IMR-90 (cell line): ENCODE measurements around the gene SLC4A7. TPM values are rescaled to one million over a fixed set of nuclear protein-coding genes. Genes with fewer than 3 reads are reported as not detected.
A peak's percentile ranks its signal among the peaks of the same experiment; 100 is the strongest.

Source experiments
- ATAC-seq: fragments of 200-7000 bp; cut with Tn5 transposase; 2 replicates; pipeline ENCODE4 v1.9.1; 2020; ENCODE audit warnings: low read depth, mild to moderate bottlenecking, moderate library complexity
- BruUV-seq: library from RNA; stranded (reverse); fragments of 400-500 nt; replicated peaks from 2 replicates; lab custom pipeline; 2021; lab: Mats Ljungman, UMichigan
- CTCF ChIA-PET: fragments of 300-600 bp; formaldehyde crosslinking; extraction: SDS; loops from one replicate; lab custom pipeline; 2021; ENCODE audit warnings: antibody characterized with exemption; lab: Yijun Ruan, JAX
- POLR2A ChIA-PET: fragments of 300-600 bp; sonication (Branson Sonifier 250); formaldehyde crosslinking; loops from one replicate; lab custom pipeline; 2022; ENCODE audit warnings: antibody characterized with exemption; ENCODE audit not compliant: unreplicated experiment; lab: Charles Lee
- DNase-seq: peaks from one replicate; pipeline ENCODE4 v3.0.0; 2013
- H2AFZ ChIP-seq: replicated peaks from 2 replicates; pipeline ENCODE3; 2013; ENCODE audit warnings: low read length, mild to moderate bottlenecking; ENCODE audit not compliant: poor library complexity
- H2AK5ac ChIP-seq: 2 replicates; pipeline ENCODE4 v1.6.1; 2013; ENCODE audit warnings: low read depth, low read length, inconsistent platforms
- H2AK9ac ChIP-seq: replicated peaks from 2 replicates; pipeline ENCODE3; 2013; ENCODE audit warnings: mild to moderate bottlenecking, low read depth, low read length, moderate library complexity; ENCODE audit not compliant: poor library complexity
- H2BK120ac ChIP-seq: 2 replicates; pipeline ENCODE4 v1.6.1; 2013; ENCODE audit warnings: low read depth, low read length, inconsistent platforms
- H2BK15ac ChIP-seq: 3 replicates; pipeline ENCODE4 v1.6.1; 2013; ENCODE audit warnings: low read depth, low read length, inconsistent platforms
- H2BK20ac ChIP-seq: 2 replicates; pipeline ENCODE4 v1.6.1; 2013; ENCODE audit warnings: low read depth, mild to moderate bottlenecking, inconsistent platforms, low read length, moderate library complexity
- H2BK5ac ChIP-seq: 2 replicates; pipeline ENCODE4 v1.6.1; 2013; ENCODE audit warnings: mild to moderate bottlenecking, low read depth, low read length, inconsistent platforms; ENCODE audit not compliant: poor library complexity, severe bottlenecking
- H3K14ac ChIP-seq: replicated peaks from 2 replicates; pipeline ENCODE4 v1.6.1; 2013; ENCODE audit warnings: low read depth, low read length, inconsistent platforms
- H3K18ac ChIP-seq: 2 replicates; pipeline ENCODE4 v1.6.1; 2013; ENCODE audit warnings: low read depth, low read length, control low read depth
- H3K23ac ChIP-seq: 2 replicates; pipeline ENCODE4 v1.6.1; 2013; ENCODE audit warnings: low read depth, low read length, inconsistent platforms
- H3K27ac ChIP-seq: 2 replicates; pipeline ENCODE4 v1.5.1; 2013; ENCODE audit warnings: mild to moderate bottlenecking, control low read depth, low read length; ENCODE audit not compliant: insufficient read depth
- H3K27me3 ChIP-seq: 2 replicates; pipeline ENCODE4 v1.6.1; 2013; ENCODE audit warnings: low read length; ENCODE audit not compliant: control insufficient read depth, insufficient read depth
- H3K36me3 ChIP-seq: 2 replicates; pipeline ENCODE4 v1.6.1; 2013; ENCODE audit warnings: low read length, mixed read lengths; ENCODE audit not compliant: control insufficient read depth, insufficient read depth
- H3K4ac ChIP-seq: 2 replicates; pipeline ENCODE4 v1.6.1; 2013; ENCODE audit warnings: low read depth, low read length, inconsistent platforms
- H3K4me1 ChIP-seq: 2 replicates; pipeline ENCODE4 v1.6.1; 2013; ENCODE audit warnings: low read length, mixed read lengths; ENCODE audit not compliant: control insufficient read depth, insufficient read depth
- H3K4me2 ChIP-seq: 2 replicates; pipeline ENCODE4 v1.6.1; 2013; ENCODE audit warnings: low read depth, mild to moderate bottlenecking, control low read depth, low read length, moderate library complexity
- H3K4me3 ChIP-seq: 2 replicates; pipeline ENCODE4 v1.5.1; 2013; ENCODE audit warnings: low read depth, mild to moderate bottlenecking, control low read depth, low read length, moderate library complexity; ENCODE audit not compliant: insufficient read depth
- H3K56ac ChIP-seq: 2 replicates; pipeline ENCODE4 v1.6.1; 2013; ENCODE audit warnings: low read length, inconsistent platforms; ENCODE audit not compliant: insufficient read depth; ENCODE audit errors: extremely low read depth
- H3K79me1 ChIP-seq, 2 experiments: 2 replicates each; pipeline ENCODE4 v1.6.1; 2013; ENCODE audit warnings: low read length in 2 of 2, inconsistent platforms in 1 of 2, low read depth in 1 of 2
- H3K9ac ChIP-seq: 2 replicates; pipeline ENCODE4 v1.6.1; 2013; ENCODE audit warnings: low read depth, low read length, control low read depth
- H3K9me1 ChIP-seq: 2 replicates; pipeline ENCODE4 v1.6.1; 2013; ENCODE audit warnings: low read length, inconsistent platforms; ENCODE audit not compliant: insufficient read depth
- H3K9me3 ChIP-seq: 2 replicates; pipeline ENCODE4 v1.6.1; 2013; ENCODE audit warnings: low read length; ENCODE audit not compliant: control insufficient read depth, insufficient read depth
- H4K20me1 ChIP-seq: 2 replicates; pipeline ENCODE4 v1.6.1; 2013; ENCODE audit warnings: low read length, inconsistent platforms; ENCODE audit not compliant: insufficient read depth
- H4K5ac ChIP-seq: 2 replicates; pipeline ENCODE4 v1.6.1; 2013; ENCODE audit warnings: mild to moderate bottlenecking, low read depth, low read length, control low read depth
- H4K8ac ChIP-seq, 2 experiments: 2 replicates each; pipeline ENCODE4 v1.6.1; 2013; ENCODE audit warnings: low read depth in 2 of 2, low read length in 2 of 2, control low read depth in 1 of 2, inconsistent platforms in 1 of 2
- H4K91ac ChIP-seq: 2 replicates; pipeline ENCODE4 v1.6.1; 2013; ENCODE audit warnings: low read depth, low read length, inconsistent platforms; ENCODE audit not compliant: insufficient read depth
- CEBPB ChIP-seq: IDR thresholded peaks from 2 replicates; pipeline ENCODE4 v1.6.1; 2012; ENCODE audit warnings: low read depth, low read length, improper control_type of control experiment
- CHD1 ChIP-seq: IDR thresholded peaks from 2 replicates; pipeline ENCODE4 v1.6.1; 2012; ENCODE audit warnings: low read depth, low read length, improper control_type of control experiment
- FOS ChIP-seq: fragments of 150-350 bp; IDR thresholded peaks from 2 replicates; pipeline ENCODE4 v1.6.1; 2016; ENCODE audit warnings: low read depth, low read length
- MAFK ChIP-seq: IDR thresholded peaks from 2 replicates; pipeline ENCODE4 v1.6.1; 2012; ENCODE audit warnings: low read depth, low read length, improper control_type of control experiment
- MAZ ChIP-seq: IDR thresholded peaks from 2 replicates; pipeline ENCODE4 v1.6.1; 2012; ENCODE audit warnings: low read depth, mild to moderate bottlenecking, low read length, improper control_type of control experiment, moderate library complexity, borderline replicate concordance
- MXI1 ChIP-seq: IDR thresholded peaks from 2 replicates; pipeline ENCODE4 v1.6.1; 2012; ENCODE audit warnings: low read depth, mild to moderate bottlenecking, low read length, moderate library complexity, borderline replicate concordance
- NFE2L2 ChIP-seq: fragments of 150-350 bp; IDR thresholded peaks from 2 replicates; pipeline ENCODE4 v1.6.1; 2016; ENCODE audit warnings: low read depth, mild to moderate bottlenecking, low read length
- POLR2A ChIP-seq: IDR thresholded peaks from 2 replicates; pipeline ENCODE4 v1.6.1; 2012; ENCODE audit warnings: mild to moderate bottlenecking, low read depth, low read length
- RCOR1 ChIP-seq: IDR thresholded peaks from 2 replicates; pipeline ENCODE4 v1.6.1; 2012; ENCODE audit warnings: mild to moderate bottlenecking, low read length, improper control_type of control experiment; ENCODE audit not compliant: insufficient replicate concordance
- RFX5 ChIP-seq: IDR thresholded peaks from 2 replicates; pipeline ENCODE4 v1.8.0; 2012; ENCODE audit warnings: low read depth, mild to moderate bottlenecking, low read length, moderate library complexity
- SMC3 ChIP-seq: fragments of 150-350 bp; IDR thresholded peaks from 2 replicates; pipeline ENCODE4 v1.6.1; 2016; ENCODE audit warnings: low read depth, mild to moderate bottlenecking, antibody characterized with exemption, low read length, moderate library complexity
- USF2 ChIP-seq: fragments of 150-350 bp; IDR thresholded peaks from 2 replicates; pipeline ENCODE4 v1.6.1; 2017; ENCODE audit warnings: mild to moderate bottlenecking, antibody characterized with exemption, low read length, low read depth
- WGBS, 2 experiments: methylation state at CpG; one replicate each; pipeline versions ENCODE4 v1.1.5 to v1.1.7; 2013; ENCODE audit warnings: missing lambda C conversion rate in 2 of 2; ENCODE audit not compliant: insufficient read length in 1 of 2; ENCODE audit errors: extremely low coverage in 2 of 2; 5-methylcytosine and 5-hydroxymethylcytosine counted together
- dilution Hi-C: fragments of 300-500 bp; cut with HindIII; formaldehyde crosslinking; loops from one replicate; pipeline ENCODE4 v1.14.3; 2018; ENCODE audit warnings: low sequenced_read_pairs; ENCODE audit not compliant: unreplicated experiment
- in situ Hi-C: fragments of 300-500 bp; cut with MboI; formaldehyde crosslinking; loops from 3 replicates; pipeline ENCODE4 v1.14.3; 2019; ENCODE audit warnings: low sequenced_read_pairs, inconsistent platforms, mixed read lengths
- intact Hi-C: fragments of 100-400 bp; cut with micrococcal nuclease; formaldehyde crosslinking; loops from 2 replicates; pipeline ENCODE4 v1.10.0; 2022
- polyA plus RNA-seq, 3 experiments: library from polyadenylated mRNA; depleted of rRNA; stranded (reverse); fragments of >200 nt; gene quantifications; 2 replicates each; pipeline ENCODE4 v1.2.3, GENCODE V29; 2012; ENCODE audit warnings: low replicate concordance in 1 of 3
- total RNA-seq: library from RNA; depleted of rRNA; stranded (reverse); fragments of >200 nt; gene quantifications from 2 replicates; pipeline ENCODE4 v1.2.3, GENCODE V29; 2012
- TF ChIP-seq, protein P1 (sequence below): conservative IDR thresholded peaks from 2 replicates; pipeline ENCODE4 v1.5.1; 2012; ENCODE audit warnings: mild to moderate bottlenecking, low read depth, low read length, improper control_type of control experiment
- TF ChIP-seq, protein P2 (sequence below): fragments of 150-350 bp; IDR thresholded peaks from 2 replicates; pipeline ENCODE4 v1.6.1; 2016; ENCODE audit warnings: low read depth, mild to moderate bottlenecking, low read length, moderate library complexity, borderline replicate concordance

The SLC4A7 gene
- total and polyA plus RNA-seq, 2 of the 4 experiments (the other 2 are of a cell fraction) = 17.7 to 50.4 TPM

DNA sequence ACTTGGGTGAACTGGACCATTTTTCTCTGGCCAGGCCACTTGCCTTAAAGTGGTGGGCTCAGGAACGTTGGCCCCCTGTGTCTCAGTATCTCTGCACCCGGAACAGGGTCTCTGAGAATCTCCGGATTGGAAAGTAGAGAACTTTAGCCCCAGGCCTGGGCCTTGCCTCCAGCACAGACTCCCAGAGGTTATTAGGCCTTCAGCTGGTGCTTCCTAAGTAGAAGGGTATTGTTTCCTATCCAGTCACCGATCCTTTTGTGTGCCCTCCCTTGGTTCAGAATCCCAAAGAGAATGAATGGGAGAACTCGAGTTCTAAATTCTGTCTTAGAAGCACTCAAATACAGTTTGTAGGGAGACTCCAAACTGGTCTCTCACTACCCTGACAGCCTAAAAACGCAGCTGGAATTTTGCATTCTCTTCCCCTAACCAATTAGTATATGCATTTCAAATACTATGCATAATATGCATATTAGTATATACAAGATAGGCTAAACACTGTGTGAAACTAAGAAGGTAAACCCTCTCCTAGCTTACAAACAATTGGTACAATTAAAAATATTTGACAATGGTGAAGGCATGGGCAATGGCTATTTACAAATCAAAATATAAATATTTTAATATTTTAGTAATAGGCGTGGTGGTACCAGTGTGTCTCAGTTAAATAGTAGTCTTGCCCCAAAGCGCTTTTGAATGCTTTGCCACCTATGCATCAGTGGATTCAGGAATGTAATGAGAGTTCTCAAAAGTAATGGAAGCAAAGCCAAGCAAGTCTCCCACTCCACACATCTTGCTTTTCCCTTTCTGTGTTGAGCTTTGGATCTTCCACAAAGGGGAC, 48.5 kb upstream of the SLC4A7 start:
- H3K9me1 ChIP-seq = peaks cover 4% of the 10 kb centered on the region
- peak overlapping the region; percentile 100 for H3K18ac ChIP-seq
- H3K4me3 ChIP-seq = peak overlapping the region; percentile 24; the same call in 1 of the 2 replicates
- H2BK20ac ChIP-seq = peak overlapping the region; percentile 100
- H3K36me3 ChIP-seq = no peaks in the 10 kb centered on the region
- peak overlapping the region; percentile 95 to 99 for H4K8ac ChIP-seq
- peak overlapping the region; percentile 96 for H3K56ac ChIP-seq
- ChIA-PET CTCF (no interaction called here), POLR2A (no interaction called here)
- H3K4me2 ChIP-seq = peak overlapping the region; percentile 98
- peak overlapping the region; percentile 93 for H2AK5ac ChIP-seq
- intact Hi-C loops (loop anchor here (5.0 kb wide), 1 partner anchor 100 kb away; no protein-coding TSS in a partner anchor), dilution Hi-C loops (no loop called here), in situ Hi-C loops (no loop called here)
- peak overlapping the region; percentile 100 for H2BK5ac ChIP-seq
- peak overlapping the region; percentile 100 for H3K14ac ChIP-seq
- H3K4me1 ChIP-seq = peaks cover 21% of the 10 kb centered on the region
- peak overlapping the region; percentile 98 for H3K9ac ChIP-seq
- DNase-seq (no peak), ATAC-seq (no peak)
- no CpG with 5 or more reads among the region's 8 CpGs for WGBS, 2 experiments
- H2BK15ac ChIP-seq = peak overlapping the region; percentile 100
- peak overlapping the region; percentile 100 for H2BK120ac ChIP-seq
- no peaks in the 10 kb centered on the region for H3K9me3 ChIP-seq
- peak overlapping the region; percentile 100 for H3K4ac ChIP-seq
- H4K5ac ChIP-seq = peak overlapping the region; percentile 100
- peak overlapping the region; percentile 88 for H2AFZ ChIP-seq
- peak overlapping the region; percentile 100 for H3K23ac ChIP-seq
- peak overlapping the region; percentile 100 for H3K27ac ChIP-seq
- no peaks in the 10 kb centered on the region for H4K20me1 ChIP-seq
- no peaks in the 10 kb centered on the region for H3K27me3 ChIP-seq
- peak overlapping the region; percentile 97 for H2AK9ac ChIP-seq
- no TSS peak for BruUV-seq
- peaks cover 0 to 4% of the 10 kb centered on the region in 2 experiments; a peak in 1 of 4 replicates for H3K79me1 ChIP-seq
- H4K91ac ChIP-seq = peak overlapping the region; percentile 100
- TF ChIP-seq RFX5 (no peak), MAZ (no peak), MAFK (no peak), RCOR1 (no peak), MXI1 (no peak), POLR2A (no peak), FOS (no peak), SMC3 (no peak), CEBPB (no peak), USF2 (no peak), CHD1 (no peak), NFE2L2 (no peak)
- TF ChIP-seq, protein P1, sequence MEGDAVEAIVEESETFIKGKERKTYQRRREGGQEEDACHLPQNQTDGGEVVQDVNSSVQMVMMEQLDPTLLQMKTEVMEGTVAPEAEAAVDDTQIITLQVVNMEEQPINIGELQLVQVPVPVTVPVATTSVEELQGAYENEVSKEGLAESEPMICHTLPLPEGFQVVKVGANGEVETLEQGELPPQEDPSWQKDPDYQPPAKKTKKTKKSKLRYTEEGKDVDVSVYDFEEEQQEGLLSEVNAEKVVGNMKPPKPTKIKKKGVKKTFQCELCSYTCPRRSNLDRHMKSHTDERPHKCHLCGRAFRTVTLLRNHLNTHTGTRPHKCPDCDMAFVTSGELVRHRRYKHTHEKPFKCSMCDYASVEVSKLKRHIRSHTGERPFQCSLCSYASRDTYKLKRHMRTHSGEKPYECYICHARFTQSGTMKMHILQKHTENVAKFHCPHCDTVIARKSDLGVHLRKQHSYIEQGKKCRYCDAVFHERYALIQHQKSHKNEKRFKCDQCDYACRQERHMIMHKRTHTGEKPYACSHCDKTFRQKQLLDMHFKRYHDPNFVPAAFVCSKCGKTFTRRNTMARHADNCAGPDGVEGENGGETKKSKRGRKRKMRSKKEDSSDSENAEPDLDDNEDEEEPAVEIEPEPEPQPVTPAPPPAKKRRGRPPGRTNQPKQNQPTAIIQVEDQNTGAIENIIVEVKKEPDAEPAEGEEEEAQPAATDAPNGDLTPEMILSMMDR = no peak
- TF ChIP-seq, protein P2, sequence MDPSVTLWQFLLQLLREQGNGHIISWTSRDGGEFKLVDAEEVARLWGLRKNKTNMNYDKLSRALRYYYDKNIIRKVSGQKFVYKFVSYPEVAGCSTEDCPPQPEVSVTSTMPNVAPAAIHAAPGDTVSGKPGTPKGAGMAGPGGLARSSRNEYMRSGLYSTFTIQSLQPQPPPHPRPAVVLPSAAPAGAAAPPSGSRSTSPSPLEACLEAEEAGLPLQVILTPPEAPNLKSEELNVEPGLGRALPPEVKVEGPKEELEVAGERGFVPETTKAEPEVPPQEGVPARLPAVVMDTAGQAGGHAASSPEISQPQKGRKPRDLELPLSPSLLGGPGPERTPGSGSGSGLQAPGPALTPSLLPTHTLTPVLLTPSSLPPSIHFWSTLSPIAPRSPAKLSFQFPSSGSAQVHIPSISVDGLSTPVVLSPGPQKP = no peak
